Umbilical cord (tissue), 2 donors: ENCODE results near the gene CYBA. TPM values are rescaled to one million over a fixed set of nuclear protein-coding genes. Genes with fewer than 3 reads are reported as not detected.

Source experiments
- DNase-seq: peaks from one replicate; pipeline ENCODE4 v3.0.0-alpha.2; 2015; ENCODE audit warnings: low spot score
- total RNA-seq: library from RNA; depleted of rRNA; stranded (reverse); fragments of >200 nt; gene quantifications from one replicate; pipeline ENCODE4 v1.2.3, GENCODE V29; 2014; ENCODE audit warnings: low replicate concordance; ENCODE audit not compliant: insufficient read depth

Gene CYBA
- total RNA-seq, 1 donor from 2014 or later = 70.3 TPM

DNA sequence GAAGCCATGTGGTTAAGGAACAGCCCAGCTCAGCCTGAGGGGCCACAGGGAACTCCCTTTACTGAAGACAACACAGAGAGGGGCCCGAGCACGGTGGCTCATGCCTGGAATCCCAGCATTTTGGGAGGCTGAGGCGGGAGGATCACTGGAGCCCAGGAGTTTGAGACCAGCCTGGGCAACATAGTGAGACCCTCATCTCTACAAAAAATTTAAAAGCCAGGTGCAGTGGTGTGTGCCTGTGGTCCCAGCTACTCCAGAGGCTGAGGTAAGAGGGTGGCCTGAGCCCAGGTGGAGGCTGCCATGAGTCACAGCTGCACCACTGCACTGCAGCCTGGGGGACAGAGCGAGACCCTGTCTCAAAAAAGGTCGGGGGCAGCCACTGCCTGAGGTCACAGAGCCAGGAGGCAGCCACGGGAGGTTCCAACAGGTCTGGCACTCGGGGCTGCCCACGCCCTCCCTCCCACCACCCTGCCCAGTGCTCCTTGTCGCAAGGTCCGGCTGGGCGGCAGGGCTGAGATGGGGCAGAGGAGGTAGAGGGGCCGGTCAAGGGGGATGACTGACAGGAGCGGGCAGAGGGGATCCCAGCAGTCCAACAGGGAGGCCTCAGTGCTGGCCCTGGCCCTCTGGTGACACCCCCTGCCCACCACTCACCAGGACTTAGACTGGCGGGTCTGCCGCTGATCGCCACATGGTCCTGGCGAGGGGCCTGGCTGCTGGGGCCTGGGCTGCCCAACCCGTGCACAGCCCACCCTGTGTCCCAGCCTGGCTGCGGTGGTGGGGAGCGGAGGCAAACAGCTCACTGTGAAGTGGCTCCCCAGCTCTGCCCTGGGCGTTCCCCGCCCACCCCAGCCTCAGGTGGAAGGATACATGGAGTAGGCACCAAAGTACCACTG, 3.4 kb downstream of the CYBA start:
- no peak for DNase-seq

DNA sequence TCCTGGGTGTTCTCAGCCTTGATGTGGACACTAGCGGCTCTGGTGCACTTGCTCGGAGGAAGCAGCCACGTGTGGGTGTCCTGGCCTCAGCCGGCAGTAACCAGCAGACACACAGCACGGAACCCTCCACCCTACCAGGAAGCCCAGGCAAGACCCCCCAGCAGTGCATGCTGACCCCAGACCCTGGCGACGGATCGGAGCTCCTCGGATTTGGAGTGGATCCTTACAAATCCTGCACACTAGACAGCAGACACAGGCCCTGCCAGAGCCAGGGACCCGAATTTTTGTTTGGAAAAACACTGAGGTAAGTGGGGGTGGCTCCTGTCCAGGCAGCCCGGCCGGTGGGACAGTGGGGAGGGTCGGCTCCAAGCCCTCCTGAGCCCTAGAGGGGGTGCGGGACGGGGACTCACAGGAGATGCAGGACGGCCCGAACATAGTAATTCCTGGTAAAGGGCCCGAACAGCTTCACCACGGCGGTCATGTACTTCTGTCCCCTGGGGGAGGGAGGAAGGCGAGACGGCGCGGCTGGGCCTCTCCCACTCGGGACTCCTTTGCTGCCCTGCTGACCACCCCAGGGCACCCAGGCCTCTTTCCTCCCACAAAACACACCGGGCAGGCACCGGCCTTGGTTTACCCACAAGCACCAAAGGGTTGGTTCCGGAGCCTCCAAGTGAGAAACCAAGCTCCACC, 4.4 kb downstream of the CYBA start:
- no peak for DNase-seq

DNA sequence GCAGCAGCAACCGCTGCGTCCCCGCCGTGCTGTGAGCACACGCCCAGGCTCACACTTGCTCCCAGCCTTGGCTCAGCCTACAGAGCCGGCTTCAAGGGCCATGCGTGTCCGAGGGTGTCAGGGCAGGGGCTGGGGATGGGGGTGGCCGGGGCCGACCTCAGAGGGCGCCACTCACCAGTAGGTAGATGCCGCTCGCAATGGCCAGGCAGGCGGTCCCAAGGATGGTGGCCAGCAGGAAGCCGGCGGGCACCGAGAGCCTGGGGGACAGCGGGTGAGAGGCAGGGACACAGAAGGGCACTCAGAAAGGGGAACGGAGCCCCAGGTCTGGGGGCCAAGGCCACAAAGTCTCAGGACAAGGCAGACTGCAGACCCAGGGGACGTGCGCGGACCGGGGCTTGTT, 4.9 kb downstream of the CYBA start:
- no peak for DNase-seq

DNA sequence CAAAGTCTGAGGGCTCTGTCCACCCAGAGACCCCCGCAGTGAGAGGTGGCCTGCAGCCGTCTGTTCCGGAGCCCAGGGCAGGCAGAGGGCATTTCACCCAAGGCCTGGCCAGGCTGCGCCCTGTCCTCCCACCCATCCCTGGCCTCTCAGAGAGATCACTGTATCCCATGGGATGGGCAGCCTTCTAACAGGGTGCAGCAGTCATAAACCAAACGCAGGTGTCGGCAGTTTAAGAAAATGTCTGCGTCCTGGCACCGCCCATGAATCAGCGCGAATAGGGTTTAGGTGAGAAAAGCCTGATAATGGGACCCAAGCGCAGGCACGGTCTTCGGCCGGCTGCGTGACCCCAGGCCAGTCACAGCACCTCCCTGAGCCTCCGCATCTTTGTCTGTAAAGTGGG, 5.4 kb downstream of the CYBA start:
- DNase-seq = no peak

DNA sequence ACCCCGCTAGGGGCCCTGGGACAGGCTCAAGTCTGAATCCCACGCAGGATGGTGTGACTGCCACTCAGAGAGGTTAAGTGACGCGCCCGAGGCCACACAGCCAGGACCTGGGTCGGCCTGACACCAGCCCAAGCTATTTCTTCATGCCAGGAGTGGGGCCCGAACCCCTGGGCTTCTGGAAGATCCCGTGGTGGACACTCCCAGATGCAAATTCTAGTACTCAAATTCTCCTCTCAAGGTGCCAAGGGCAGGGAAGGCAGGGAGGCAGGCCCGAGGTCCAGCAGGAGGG, 7.3 kb downstream of the CYBA start:
- no peak for DNase-seq

DNA sequence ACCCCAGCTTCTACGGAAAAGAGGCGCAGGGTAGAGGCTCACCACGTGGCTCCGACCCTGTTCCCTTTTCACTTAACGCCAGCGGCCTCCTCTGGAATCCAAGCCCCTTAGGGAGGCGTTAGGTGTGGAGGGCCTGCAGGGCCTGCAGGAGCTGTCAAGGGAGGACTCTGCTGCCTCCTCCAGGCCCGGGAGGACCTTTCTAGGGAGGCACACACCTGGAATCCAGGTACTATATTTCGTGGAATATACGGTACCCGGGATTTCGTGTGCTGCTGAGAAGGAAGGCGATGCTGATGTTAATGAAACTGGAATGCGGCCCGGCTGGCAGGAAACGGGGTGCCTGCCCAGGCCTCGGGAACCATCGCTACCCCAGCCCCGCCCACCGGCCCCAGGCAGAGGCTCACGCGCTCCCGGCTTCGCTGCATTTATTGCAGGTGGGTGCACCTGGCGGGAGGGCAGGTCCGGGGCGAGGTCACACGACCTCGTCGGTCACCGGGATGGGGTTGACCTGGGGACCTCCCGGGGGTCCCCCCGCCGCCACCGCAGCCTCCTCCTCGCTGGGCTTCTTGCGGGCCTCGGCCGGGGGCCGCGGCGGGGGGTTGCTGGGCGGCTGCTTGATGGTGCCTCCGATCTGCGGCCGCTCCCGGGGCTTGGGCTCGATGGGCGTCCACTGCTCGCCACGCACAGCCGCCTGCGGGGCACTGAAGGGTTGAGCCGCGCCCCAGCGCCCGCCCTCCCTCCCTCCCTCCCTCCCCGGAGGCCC, 7.8 kb downstream of the CYBA start:
- DNase-seq = no peak

DNA sequence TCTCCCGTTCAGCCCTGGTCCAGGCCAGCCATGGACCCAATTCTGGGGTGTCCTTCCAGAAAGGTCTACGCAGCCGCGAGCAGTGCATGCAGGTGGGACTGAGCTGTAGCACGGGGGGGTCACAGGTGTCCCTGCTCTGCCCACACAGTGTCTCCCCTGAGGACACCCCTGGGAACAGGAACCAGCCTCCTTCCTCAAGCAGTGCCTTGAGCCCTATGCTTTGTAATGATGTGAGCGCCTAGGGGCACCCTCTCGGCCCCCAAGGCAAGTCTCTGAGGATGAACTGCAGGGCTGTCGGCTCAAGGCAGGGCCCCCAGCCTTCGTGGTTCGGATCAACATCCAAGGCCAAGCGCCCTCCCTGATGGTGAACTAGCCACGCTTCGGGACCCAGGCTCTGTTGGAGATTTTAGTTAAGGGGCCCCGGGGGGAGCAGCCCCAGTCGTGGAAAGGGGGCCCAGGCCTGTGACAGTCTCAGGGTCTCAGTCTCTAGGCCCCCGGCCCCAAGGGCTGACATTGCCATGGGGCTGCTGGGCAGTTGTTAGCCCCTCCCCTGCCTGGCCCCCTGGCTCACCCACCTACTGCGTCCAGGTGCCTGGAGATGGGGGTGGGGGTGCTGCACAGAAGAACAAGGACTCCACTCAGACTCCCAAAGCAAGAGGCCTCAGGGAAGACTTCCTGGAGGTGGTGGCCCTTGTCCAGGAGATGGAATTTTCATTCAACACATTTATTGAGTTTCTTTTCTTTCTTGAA, 10.2 kb downstream of the CYBA start:
- no peak for DNase-seq

DNA sequence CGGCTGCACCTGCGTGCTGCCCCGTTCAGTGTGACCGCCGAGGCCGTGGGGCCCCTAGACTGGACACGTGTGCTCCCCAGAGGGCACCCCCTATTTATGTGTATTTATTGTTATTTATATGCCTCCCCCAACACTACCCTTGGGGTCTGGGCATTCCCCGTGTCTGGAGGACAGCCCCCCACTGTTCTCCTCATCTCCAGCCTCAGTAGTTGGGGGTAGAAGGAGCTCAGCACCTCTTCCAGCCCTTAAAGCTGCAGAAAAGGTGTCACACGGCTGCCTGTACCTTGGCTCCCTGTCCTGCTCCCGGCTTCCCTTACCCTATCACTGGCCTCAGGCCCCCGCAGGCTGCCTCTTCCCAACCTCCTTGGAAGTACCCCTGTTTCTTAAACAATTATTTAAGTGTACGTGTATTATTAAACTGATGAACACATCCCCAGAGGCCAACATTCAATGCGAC, 10.8 kb downstream of the CYBA start:
- DNase-seq = no peak

DNA sequence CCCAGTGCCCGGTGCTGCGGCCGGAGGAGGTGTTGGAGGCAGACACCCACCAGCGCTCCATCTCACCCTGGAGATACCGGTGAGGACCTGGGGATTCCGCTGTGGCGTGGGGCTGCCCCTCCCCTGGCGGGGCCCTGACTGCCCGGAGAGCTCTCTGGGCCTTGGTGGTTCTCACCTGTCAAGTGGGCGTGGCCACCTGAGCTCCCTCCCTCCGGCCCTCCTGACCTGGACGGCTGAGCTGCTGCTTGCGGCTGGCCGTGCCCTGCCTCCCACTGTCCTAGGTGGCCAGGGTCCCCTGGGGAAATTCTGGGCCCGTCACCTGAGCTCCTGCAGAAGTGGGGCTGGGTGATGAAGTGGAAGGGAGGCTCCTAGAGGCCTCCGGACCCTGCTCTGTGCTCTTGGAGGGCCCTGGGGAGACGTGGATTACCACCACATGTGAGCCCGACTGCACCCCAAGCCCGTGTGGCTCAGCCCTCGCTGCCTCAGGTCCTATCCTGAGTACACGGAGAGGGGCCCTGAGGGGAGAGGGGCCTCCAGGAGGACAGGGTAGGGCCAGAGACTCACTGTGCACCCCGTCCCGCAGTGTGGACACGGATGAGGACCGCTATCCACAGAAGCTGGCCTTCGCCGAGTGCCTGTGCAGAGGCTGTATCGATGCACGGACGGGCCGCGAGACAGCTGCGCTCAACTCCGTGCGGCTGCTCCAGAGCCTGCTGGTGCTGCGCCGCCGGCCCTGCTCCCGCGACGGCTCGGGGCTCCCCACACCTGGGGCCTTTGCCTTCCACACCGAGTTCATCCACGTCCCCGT, 11.4 kb downstream of the CYBA start:
- DNase-seq = no peak

DNA sequence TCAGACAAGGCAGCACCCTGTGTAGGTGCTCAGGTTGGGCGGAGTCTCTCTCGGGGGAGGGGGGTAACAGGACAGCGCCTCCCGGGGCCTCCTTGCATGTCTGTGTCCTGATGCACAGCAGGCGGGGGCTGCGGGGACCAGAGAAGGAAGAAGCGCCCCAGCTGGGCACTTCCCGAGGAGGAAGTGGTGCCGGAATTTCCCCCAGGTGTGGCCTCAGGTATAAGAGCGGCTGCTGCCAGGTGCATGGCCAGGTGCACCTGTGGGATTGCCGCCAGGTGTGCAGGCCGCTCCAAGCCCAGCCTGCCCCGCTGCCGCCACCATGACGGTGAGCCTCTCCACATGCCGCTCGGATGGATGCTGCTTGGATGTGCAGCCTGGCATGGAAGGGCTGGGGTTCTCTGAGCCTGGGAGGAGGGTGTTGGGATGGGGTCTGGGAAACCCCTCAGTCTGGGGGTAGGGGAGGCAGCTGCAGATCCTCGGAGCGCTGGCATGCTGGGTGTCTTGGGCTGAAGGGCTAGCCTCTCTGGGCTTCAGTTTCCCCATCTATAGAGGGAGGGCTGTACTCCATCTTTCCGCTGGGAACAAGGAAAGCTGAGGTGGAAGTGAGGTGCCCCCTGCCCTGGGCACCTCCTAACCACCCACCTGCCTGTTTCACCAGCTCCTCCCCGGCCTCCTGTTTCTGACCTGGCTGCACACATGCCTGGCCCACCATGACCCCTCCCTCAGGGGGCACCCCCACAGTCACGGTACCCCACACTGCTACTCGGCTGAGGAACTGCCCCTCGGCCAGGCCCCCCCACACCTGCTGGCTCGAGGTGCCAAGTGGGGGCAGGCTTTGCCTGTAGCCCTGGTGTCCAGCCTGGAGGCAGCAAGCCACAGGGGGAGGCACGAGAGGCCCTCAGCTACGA, 12.3 kb downstream of the CYBA start, which contains the start of gene IL17C:
IL17C (plus strand) TSS at position 250 of the 908 bp plus-strand sequence; CDS start at position 320, 70 bp downstream.
- DNase-seq = no peak

DNA sequence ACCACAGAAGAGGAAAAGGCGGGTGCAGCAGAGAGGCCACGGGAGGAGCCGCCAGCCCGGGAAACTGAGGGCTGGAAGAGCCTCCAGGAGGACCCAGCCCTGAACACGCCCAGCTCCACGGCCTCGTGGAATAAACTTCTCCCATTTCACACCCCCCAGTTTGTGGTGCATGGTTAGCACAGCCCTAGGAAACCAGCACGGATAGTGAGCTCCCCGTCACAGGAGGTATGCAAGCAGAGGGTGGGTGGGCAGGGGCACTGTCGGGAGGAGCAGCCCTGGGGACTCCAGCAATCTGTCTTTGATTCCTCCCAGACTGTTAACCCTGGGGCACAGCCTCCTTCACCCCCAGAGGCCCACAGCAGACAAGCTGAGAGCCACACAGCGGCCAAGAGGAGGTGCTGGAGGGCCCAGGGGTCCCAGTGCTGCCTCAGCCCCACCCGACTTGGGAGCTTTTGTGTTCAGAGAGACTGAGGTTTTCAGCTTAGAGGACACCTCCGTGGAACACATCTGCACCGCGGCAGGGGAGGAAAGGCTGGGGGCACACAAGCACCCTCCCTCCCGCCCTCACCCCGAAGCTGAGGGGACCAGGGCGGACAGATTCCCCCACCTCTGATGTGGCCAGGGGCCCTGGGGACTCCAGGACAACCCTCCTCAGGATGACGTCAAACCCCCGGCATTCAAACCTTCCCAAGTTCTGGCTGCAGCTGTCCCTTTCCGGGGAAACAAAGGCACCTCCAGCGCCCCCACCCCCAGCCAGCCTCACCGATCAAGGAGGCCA, 14.2 kb downstream of the CYBA start:
- no peak for DNase-seq

DNA sequence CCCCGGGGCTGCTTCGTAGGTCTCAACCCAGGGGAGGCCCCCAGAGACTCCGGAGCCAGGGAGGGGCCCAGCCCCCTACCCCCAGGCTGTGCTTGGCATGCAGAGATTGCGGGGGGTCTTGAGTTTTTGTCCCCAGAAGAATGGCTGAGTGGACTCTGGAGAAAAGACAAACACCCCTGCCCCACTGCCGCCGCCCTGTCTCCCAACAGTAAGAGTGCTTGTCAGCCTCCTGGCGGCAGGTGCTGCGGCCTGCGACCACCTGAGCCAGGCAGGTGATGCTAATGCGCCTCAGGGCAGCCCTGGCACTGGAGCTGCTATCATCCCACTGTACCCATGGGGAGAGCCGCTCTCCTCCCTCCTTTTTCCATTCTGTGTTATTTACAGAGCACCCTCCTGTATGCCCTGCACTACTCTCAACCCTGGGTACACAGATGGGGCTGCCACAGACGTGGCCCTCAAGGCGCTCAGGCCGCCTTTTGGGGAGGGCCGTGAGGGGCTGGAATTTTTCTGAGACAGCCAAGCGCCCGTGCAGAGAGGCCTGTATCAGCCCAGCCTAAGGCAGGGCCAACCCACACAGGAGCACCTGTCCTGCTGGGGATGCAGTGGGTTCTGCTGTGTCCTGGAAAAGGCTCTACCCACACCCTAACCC, 15.1 kb downstream of the CYBA start:
- DNase-seq = no peak

DNA sequence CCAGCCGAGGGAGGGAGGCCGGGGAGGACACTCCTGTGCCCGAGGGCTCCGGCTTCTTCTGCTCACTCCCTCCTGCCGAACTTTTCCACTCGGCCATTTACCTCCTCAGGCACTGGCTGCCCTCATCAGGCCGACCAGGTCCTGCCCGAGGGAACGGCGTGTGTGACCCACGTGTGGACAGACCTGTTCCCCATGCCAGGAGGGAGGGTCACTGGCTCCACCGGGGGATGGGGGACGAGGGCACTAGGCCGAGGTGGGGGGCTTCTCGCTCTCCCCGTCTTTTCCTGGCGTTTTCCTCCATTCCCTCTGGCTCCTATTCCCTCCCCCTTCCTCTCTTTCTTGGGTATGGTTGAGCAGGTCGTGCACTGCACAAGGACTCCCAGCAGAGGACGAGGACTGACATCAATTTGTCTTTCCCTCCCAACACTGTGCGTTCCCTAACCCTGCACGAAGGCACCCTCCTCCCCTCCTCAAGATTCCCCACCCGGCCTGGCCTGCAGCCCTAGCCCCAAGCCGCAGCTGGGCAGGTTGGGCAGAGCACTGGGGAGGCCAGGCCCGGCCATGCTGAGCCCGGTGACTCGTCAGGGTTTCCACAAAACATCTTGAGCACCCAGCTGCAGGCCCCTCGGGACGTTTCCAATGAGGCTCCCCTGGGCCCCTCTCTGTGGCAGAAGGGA, 15.7 kb downstream of the CYBA start:
- no peak for DNase-seq

DNA sequence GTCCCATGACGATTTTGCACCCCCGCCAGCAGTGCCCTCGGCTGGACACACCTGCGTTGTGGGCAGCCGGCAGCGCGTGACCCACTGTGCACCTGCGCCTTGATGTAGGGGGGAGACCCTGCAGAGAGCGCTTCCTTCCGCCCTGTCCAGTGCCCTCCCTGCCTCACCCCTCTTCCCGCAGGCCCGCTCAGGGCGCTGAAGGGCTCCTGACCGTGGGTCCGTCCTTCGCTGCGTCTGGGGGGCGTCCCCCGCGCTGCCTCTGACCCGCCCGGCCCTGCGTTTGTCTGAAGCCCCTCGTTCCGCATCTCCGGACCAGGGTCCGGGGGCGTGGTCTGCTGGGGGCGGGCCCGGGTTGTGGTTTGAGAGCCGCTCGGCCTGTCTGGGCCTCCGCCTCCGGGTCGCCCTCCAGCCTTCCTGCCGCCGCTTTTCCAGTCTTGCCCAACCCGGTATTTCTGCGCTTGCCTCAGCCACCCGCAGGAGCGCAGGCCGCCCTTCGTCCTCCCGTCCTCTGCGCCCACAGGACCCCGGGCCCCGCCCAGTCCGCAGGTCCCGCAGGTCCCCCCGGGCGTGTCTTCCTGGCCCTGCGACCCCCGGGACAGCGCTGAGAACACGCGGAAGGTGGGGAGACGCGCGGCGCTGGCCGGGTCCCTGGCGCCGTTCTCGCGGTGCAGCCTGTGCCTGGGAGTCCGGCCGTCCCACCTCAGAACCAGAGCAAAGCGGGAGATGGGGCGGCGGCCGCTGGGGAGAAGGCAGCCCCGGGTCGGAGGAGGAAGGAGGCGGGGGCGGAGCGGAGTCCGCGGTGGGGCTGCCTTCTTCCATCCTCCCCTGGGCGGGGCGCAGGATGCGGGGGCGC, 16.5 kb downstream of the CYBA start:
- DNase-seq = peak; percentile 54

DNA sequence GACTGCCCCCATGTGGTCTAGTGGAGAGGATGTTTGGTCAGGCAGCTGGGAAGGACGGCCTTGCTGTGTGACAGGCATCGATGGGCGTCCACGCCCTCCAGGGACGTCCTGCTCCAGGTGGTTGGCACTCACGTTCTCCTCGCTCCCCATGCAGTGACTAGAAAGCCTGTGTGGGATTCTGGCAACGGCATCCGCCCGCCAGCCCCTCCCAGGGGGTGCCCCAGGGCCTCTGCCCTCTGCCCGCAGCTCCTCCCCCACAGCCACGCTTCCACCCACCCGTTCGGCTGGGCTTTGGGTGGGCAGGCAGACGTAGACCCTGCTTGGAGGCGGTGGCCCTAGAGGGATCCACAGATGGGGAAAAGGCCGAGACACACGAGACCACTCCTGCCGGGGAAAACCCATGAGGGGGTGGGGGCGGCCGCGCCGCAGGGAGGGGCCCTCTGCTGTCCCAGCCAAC, 17.1 kb downstream of the CYBA start:
- DNase-seq = no peak

DNA sequence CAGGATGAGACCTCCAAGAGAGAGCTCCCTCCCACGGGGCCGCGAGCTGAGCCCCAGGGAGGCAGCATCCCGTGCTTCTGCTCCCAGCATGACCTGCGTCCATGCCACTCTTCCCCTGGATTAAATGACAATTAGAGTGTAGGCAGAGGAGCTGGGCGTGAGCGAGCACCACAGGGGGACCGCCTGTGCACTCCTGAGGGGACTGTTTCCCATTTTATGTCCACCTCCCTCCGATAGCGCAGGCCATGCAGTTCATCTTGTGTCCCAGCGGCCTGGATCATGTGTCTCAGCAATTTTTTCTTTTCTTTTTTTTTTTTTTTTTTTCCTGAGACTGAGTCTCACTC, 18.3 kb downstream of the CYBA start:
- DNase-seq = no peak
